ENCODE results near the gene COMMD4. TPM values are rescaled to one million over a fixed set of nuclear protein-coding genes. Genes with fewer than 3 reads are reported as not detected.
A peak's percentile ranks its signal among the peaks of the same experiment; 100 is the strongest.
"Not testable (repeated sequence)": the region's sequence is repeated elsewhere in the genome, so short reads cannot be mapped to it uniquely, and the experiment has no call there.

COMMD4 gene
- total RNA-seq, 2 donors from 2014 or later = 24.7 to 27.3 TPM

DNA sequence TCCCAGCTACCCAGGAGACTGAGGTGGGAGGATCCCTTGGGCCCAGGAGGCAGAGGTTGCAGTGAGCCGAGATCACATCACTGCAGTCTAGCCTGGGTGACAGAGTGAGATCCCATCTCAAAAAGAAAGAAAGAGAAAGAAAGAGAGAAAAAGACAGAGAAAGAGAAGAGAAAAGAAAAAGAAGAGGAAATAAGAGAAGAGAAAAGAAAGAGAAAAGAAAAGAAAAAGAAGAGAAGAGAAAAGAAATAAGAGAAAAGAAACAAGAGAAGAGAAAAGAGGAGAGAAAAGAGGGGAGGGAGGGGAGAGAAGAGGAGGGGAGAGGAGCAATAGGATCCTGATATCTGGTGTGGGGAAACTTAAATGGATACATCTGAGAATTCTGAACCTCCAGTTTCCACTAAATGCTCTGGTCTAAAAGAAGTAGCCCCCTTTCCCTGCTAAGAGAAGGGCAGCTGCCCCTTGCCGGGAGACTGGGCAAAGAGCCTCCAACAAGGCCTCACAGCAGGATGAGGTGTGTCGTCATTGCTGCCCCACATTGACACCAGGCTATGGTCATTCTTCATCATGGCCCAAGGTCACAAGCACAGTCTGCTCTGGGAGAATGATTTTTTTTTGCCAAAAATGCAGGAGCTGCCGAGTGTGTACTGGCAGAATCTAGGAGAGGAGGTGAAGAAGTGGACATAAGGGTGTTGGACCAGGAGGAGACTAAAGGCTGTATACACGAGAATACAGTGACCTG, 21.1 kb upstream of the COMMD4 start:
- peaks cover 2% of the 10 kb centered on the region for H3K36me3 Mint-ChIP-seq (ENCODE audit: low read depth)
- peak overlapping the region; percentile 67 for H3K27ac Mint-ChIP-seq
- H3K27me3 Mint-ChIP-seq = peaks cover 15% of the 10 kb centered on the region
- H3K9me3 ChIP-seq (ENCODE audit: control insufficient read depth, low read length, poor library complexity, severe bottlenecking) = no peaks in the 10 kb centered on the region
- ATAC-seq (no peak), DNase-seq (no peak)
- peaks cover 6% of the 10 kb centered on the region for H3K4me1 Mint-ChIP-seq
- no peak overlapping the region for H3K4me3 Mint-ChIP-seq

- H3K4me1 Mint-ChIP-seq; DNase-seq; H3K27me3 Mint-ChIP-seq; H3K27ac Mint-ChIP-seq; ATAC-seq; H3K36me3 Mint-ChIP-seq (ENCODE audit: low read depth); H3K4me3 Mint-ChIP-seq; H3K9me3 ChIP-seq (ENCODE audit: control insufficient read depth, low read length, poor library complexity, severe bottlenecking): not testable (repeated sequence)
Measured at GRCh38 chr15:75319231-75319897, 16.5 kb upstream of the COMMD4 start.

GRCh38 chr15:75321711-75322110, 14.2 kb upstream of the COMMD4 start:
- no peaks in the 10 kb centered on the region for H3K27me3 Mint-ChIP-seq
- ATAC-seq (no peak), DNase-seq (no peak)
- no peak overlapping the region for H3K27ac Mint-ChIP-seq
- no peaks in the 10 kb centered on the region for H3K4me1 Mint-ChIP-seq
- peaks cover 3% of the 10 kb centered on the region for H3K36me3 Mint-ChIP-seq (ENCODE audit: low read depth)
- H3K9me3 ChIP-seq (ENCODE audit: control insufficient read depth, low read length, poor library complexity, severe bottlenecking) = no peaks in the 10 kb centered on the region
- H3K4me3 Mint-ChIP-seq = peak overlapping the region; percentile 33

DNA sequence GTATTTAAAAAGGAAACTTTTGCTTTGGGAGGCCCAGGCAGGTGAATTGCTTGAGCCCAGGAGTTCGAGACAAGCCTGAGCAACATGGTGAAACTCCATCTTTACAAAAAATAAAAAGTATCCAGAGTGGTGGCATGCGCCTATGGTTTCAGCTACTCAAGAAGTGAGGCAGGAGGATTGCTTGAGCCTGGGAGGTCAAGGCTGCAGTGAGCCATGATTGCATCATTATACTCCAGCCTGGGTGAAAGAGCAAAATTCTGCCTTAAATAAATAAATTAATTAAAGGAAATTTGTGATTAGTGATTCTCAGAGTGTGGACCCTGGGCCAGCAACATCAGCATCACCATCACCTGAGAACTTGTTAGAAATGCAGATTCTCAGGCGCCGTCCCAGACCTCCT, 9.9 kb upstream of the COMMD4 start:
- ATAC-seq (no peak), DNase-seq (no peak)
- Mint-ChIP-seq H3K27me3 (peaks cover 5% of the 10 kb centered on the region), H3K4me3 (no peak overlapping the region), H3K4me1 (peaks cover 4% of the 10 kb centered on the region), H3K36me3 (ENCODE audit: low read depth) (peaks cover 5% of the 10 kb centered on the region), H3K27ac (no peak overlapping the region)
- no peaks in the 10 kb centered on the region for H3K9me3 ChIP-seq (ENCODE audit: control insufficient read depth, low read length, poor library complexity, severe bottlenecking)

- H3K9me3 ChIP-seq (ENCODE audit: control insufficient read depth, low read length, poor library complexity, severe bottlenecking) = no peaks in the 10 kb centered on the region
- DNase-seq (no peak), ATAC-seq (no peak)
- Mint-ChIP-seq H3K27ac (no peak overlapping the region), H3K4me1 (peaks cover 5% of the 10 kb centered on the region), H3K4me3 (no peak overlapping the region), H3K27me3 (peaks cover 5% of the 10 kb centered on the region), H3K36me3 (ENCODE audit: low read depth) (peaks cover 2% of the 10 kb centered on the region)
Measured at GRCh38 chr15:75327005-75327404, 8.9 kb upstream of the COMMD4 start.

DNA sequence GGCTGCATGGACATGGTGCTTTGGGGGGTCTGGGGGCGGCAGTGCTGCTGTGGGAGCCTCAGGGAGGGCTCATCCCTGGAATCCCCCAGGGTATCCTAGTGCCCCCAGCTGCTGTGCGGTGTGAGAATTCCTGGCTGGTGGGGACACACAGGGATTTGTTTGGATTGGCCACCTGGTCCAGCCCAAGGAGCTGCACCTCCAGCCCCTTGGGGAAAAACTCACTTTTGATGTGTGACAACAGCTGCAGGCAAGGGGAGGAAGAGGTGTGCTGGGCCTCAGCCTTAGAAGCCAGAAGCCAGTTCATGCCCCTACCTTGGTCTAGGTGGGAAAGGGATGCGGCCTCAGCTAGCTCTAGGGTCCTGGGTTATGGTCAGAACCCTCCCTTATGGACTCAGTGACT, 8.4 kb upstream of the COMMD4 start:
- peaks cover 5% of the 10 kb centered on the region for H3K27me3 Mint-ChIP-seq
- H3K9me3 ChIP-seq (ENCODE audit: control insufficient read depth, low read length, poor library complexity, severe bottlenecking) = no peaks in the 10 kb centered on the region
- ATAC-seq (no peak), DNase-seq (no peak)
- H3K27ac Mint-ChIP-seq = no peak overlapping the region
- peaks cover 2% of the 10 kb centered on the region for H3K36me3 Mint-ChIP-seq (ENCODE audit: low read depth)
- H3K4me1 Mint-ChIP-seq = peaks cover 6% of the 10 kb centered on the region
- no peak overlapping the region for H3K4me3 Mint-ChIP-seq

- Mint-ChIP-seq H3K36me3 (ENCODE audit: low read depth) (peaks cover 2% of the 10 kb centered on the region), H3K4me1 (peaks cover 6% of the 10 kb centered on the region), H3K27ac (no peak overlapping the region), H3K4me3 (no peak overlapping the region), H3K27me3 (peaks cover 5% of the 10 kb centered on the region)
- ATAC-seq (no peak), DNase-seq (no peak)
- no peaks in the 10 kb centered on the region for H3K9me3 ChIP-seq (ENCODE audit: control insufficient read depth, low read length, poor library complexity, severe bottlenecking)
Measured at GRCh38 chr15:75328493-75329314, 7.2 kb upstream of the COMMD4 start.

GRCh38 chr15:75329571-75329970, 6.3 kb upstream of the COMMD4 start:
- Mint-ChIP-seq H3K27me3 (peaks cover 5% of the 10 kb centered on the region), H3K4me1 (peaks cover 6% of the 10 kb centered on the region), H3K4me3 (no peak overlapping the region), H3K27ac (no peak overlapping the region), H3K36me3 (ENCODE audit: low read depth) (peaks cover 2% of the 10 kb centered on the region)
- ATAC-seq = no peak
- DNase-seq = no peak
- H3K9me3 ChIP-seq (ENCODE audit: control insufficient read depth, low read length, poor library complexity, severe bottlenecking) = no peaks in the 10 kb centered on the region

DNA sequence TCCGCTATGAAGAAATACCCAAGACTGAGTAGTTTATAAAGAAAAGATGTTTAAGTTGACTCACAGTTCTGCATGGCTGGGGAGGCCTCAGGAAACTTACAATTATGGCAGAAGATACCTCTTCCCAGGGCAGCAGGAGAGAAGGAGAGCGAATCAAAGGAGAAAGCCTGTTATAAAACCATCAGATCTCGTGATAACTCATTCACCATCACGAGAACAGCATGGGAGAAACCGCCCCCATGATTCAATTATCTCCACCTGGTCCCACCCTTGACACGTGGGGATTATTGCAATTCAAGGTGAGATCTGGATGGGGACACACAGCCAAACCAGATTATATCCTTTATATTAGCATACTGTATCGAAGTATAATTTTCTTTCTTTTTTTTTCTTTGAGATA, 3.8 kb upstream of the COMMD4 start:
- peaks cover 19% of the 10 kb centered on the region for H3K4me1 Mint-ChIP-seq
- not testable (repeated sequence) for H3K4me3 Mint-ChIP-seq; H3K27ac Mint-ChIP-seq; DNase-seq; H3K36me3 Mint-ChIP-seq (ENCODE audit: low read depth); H3K9me3 ChIP-seq (ENCODE audit: control insufficient read depth, low read length, poor library complexity, severe bottlenecking); H3K27me3 Mint-ChIP-seq; ATAC-seq

GRCh38 chr15:75333654-75334419, 2.0 kb upstream of the COMMD4 start:
- not testable (repeated sequence) for H3K4me3 Mint-ChIP-seq, DNase-seq

GRCh38 chr15:75335313-75335704, 554 bp upstream of the COMMD4 start:
- H3K27me3 Mint-ChIP-seq = no peaks in the 10 kb centered on the region
- peak overlapping the region; percentile 94 for H3K4me3 Mint-ChIP-seq
- no peaks in the 10 kb centered on the region for H3K9me3 ChIP-seq (ENCODE audit: control insufficient read depth, low read length, poor library complexity, severe bottlenecking)
- H3K4me1 Mint-ChIP-seq = peaks cover 22% of the 10 kb centered on the region
- no peaks in the 10 kb centered on the region for H3K36me3 Mint-ChIP-seq (ENCODE audit: low read depth)
- peak overlapping the region; percentile 93 for H3K27ac Mint-ChIP-seq
- ATAC-seq (no peak), DNase-seq (no peak)

More at GRCh38 chr15:75333654-75334419, 2.0 kb upstream of the COMMD4 start:
- H3K36me3 Mint-ChIP-seq (ENCODE audit: low read depth); H3K27ac Mint-ChIP-seq; ATAC-seq; H3K27me3 Mint-ChIP-seq; H3K9me3 ChIP-seq (ENCODE audit: control insufficient read depth, low read length, poor library complexity, severe bottlenecking): not testable (repeated sequence)
- H3K4me1 Mint-ChIP-seq = peaks cover 20% of the 10 kb centered on the region

DNA sequence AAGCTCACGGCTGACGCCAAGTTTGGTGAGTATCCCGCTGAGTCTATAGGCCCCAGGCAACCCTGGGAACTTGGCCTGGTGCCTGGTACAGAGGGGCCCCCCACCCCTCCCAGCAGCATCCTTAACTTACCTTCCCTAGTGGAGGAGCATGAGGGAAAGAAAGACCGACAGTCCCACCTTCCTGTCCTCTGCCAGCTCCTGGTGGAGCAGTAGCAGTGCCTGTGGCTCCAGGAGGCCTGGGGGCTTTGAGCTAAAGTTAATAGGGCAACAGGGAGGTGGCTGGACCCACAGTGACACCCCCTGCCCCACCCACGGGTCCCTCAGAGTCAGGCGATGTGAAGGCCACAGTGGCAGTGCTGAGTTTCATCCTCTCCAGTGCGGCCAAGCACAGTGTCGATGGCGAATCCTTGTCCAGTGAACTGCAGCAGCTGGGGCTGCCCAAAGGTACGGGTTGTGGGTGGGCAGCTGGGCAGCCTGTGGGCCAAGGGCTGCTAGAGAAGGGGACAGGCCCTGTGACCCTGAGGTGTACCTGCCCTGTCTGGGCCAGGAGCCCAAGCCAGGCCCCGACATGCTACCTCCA, 2.9 kb downstream of the COMMD4 start:
- peaks cover 22% of the 10 kb centered on the region for H3K4me1 Mint-ChIP-seq
- H3K27me3 Mint-ChIP-seq = no peaks in the 10 kb centered on the region
- H3K27ac Mint-ChIP-seq = no peak overlapping the region
- no peaks in the 10 kb centered on the region for H3K9me3 ChIP-seq (ENCODE audit: control insufficient read depth, low read length, poor library complexity, severe bottlenecking)
- H3K36me3 Mint-ChIP-seq (ENCODE audit: low read depth) = no peaks in the 10 kb centered on the region
- H3K4me3 Mint-ChIP-seq = no peak overlapping the region
- DNase-seq (no peak), ATAC-seq (no peak)

Data from T-helper 17 cell (primary cell).